CD4-positive, alpha-beta memory T cell (primary cell): Measurements from ENCODE around the gene KRTAP9-7. TPM values are rescaled to one million over a fixed set of nuclear protein-coding genes. Genes with fewer than 3 reads are reported as not detected.

Experiments
- polyA plus RNA-seq, 2 donors: library from polyadenylated mRNA; unstranded; fragments of 300-500 nt; fragmentation: Illumina TruSeq; gene quantifications; one replicate each; pipeline ENCODE4 v1.2.3, GENCODE V29; 2021
- total RNA-seq, 2 experiments: library from RNA; stranded (reverse); gene quantifications; one replicate each; pipeline ENCODE4 v1.2.3, GENCODE V29; 2021

Gene KRTAP9-7
- total and polyA plus RNA-seq, 4 experiments from 2014 or later, result not detected

Other genes with a start within 250 kb of the KRTAP9-7 start
Only the 30 nearest of the 41 such genes appear.
- not detected for gene KRTAP4-7, start 191.5 kb upstream of the KRTAP9-7 start, total RNA-seq
- gene KRTAP4-7, start 191.5 kb upstream of the KRTAP9-7 start, polyA plus RNA-seq, result not detected
- gene KRTAP4-8, start 177.6 kb upstream of the KRTAP9-7 start, total RNA-seq, result not detected
- gene KRTAP4-8, start 177.6 kb upstream of the KRTAP9-7 start, polyA plus RNA-seq, result not detected
- gene KRTAP4-16, start 173.5 kb upstream of the KRTAP9-7 start, total RNA-seq, result not detected
- not detected for gene KRTAP4-16, start 173.5 kb upstream of the KRTAP9-7 start, polyA plus RNA-seq
- gene KRTAP4-9, start 170.3 kb upstream of the KRTAP9-7 start, total RNA-seq, result not detected
- gene KRTAP4-9, start 170.3 kb upstream of the KRTAP9-7 start, polyA plus RNA-seq, result not detected
- gene KRTAP4-11, start 157.3 kb upstream of the KRTAP9-7 start, total RNA-seq, result not detected
- not detected for gene KRTAP4-11, start 157.3 kb upstream of the KRTAP9-7 start, polyA plus RNA-seq
- gene KRTAP4-12, start 151.5 kb upstream of the KRTAP9-7 start, total RNA-seq, result not detected
- not detected for gene KRTAP4-12, start 151.5 kb upstream of the KRTAP9-7 start, polyA plus RNA-seq
- not detected for gene KRTAP4-6, start 135.2 kb upstream of the KRTAP9-7 start, total RNA-seq
- under 1 TPM in 1 of 2 donors, not detected in 1; 0.24 TPM for gene KRTAP4-6, start 135.2 kb upstream of the KRTAP9-7 start, polyA plus RNA-seq
- gene KRTAP4-5, start 125.9 kb upstream of the KRTAP9-7 start, total RNA-seq, result not detected
- not detected for gene KRTAP4-5, start 125.9 kb upstream of the KRTAP9-7 start, polyA plus RNA-seq
- not detected for gene KRTAP4-4, start 115.0 kb upstream of the KRTAP9-7 start, total RNA-seq
- gene KRTAP4-4, start 115.0 kb upstream of the KRTAP9-7 start, polyA plus RNA-seq, result not detected
- gene KRTAP4-3, start 107.5 kb upstream of the KRTAP9-7 start, total RNA-seq, result not detected
- gene KRTAP4-3, start 107.5 kb upstream of the KRTAP9-7 start, polyA plus RNA-seq, result not detected
- gene KRTAP4-2, start 97.5 kb upstream of the KRTAP9-7 start, total RNA-seq, result not detected
- not detected for gene KRTAP4-2, start 97.5 kb upstream of the KRTAP9-7 start, polyA plus RNA-seq
- gene KRTAP4-1, start 90.8 kb upstream of the KRTAP9-7 start, total RNA-seq, result not detected
- not detected for gene KRTAP4-1, start 90.8 kb upstream of the KRTAP9-7 start, polyA plus RNA-seq
- gene KRTAP9-1, start 85.8 kb upstream of the KRTAP9-7 start, total RNA-seq, result not detected
- not detected for gene KRTAP9-1, start 85.8 kb upstream of the KRTAP9-7 start, polyA plus RNA-seq
- not detected for gene KRTAP9-2, start 49.0 kb upstream of the KRTAP9-7 start, total RNA-seq
- not detected for gene KRTAP9-2, start 49.0 kb upstream of the KRTAP9-7 start, polyA plus RNA-seq
- gene KRTAP9-3, start 43.2 kb upstream of the KRTAP9-7 start, total RNA-seq, result not detected
- not detected for gene KRTAP9-3, start 43.2 kb upstream of the KRTAP9-7 start, polyA plus RNA-seq
- gene KRTAP9-8, start 37.7 kb upstream of the KRTAP9-7 start, total RNA-seq, result not detected
- gene KRTAP9-8, start 37.7 kb upstream of the KRTAP9-7 start, polyA plus RNA-seq, result not detected
- not detected for gene KRTAP9-4, start 26.0 kb upstream of the KRTAP9-7 start, total RNA-seq
- not detected for gene KRTAP9-4, start 26.0 kb upstream of the KRTAP9-7 start, polyA plus RNA-seq
- not detected for gene KRTAP9-9, start 20.3 kb upstream of the KRTAP9-7 start, total RNA-seq
- gene KRTAP9-9, start 20.3 kb upstream of the KRTAP9-7 start, polyA plus RNA-seq, result not detected
- not detected for gene KRTAP9-6, start 10.3 kb upstream of the KRTAP9-7 start, total RNA-seq
- not detected for gene KRTAP9-6, start 10.3 kb upstream of the KRTAP9-7 start, polyA plus RNA-seq
- gene KRTAP29-1, start 27.2 kb downstream of the KRTAP9-7 start, total RNA-seq, result not detected
- gene KRTAP29-1, start 27.2 kb downstream of the KRTAP9-7 start, polyA plus RNA-seq, result not detected
- under 1 TPM in 1 of 2 experiments, not detected in 1; 0.28 TPM for gene KRTAP16-1, start 33.6 kb downstream of the KRTAP9-7 start, total RNA-seq
- not detected for gene KRTAP16-1, start 33.6 kb downstream of the KRTAP9-7 start, polyA plus RNA-seq
- not detected for gene KRTAP17-1, start 40.0 kb downstream of the KRTAP9-7 start, total RNA-seq
- gene KRTAP17-1, start 40.0 kb downstream of the KRTAP9-7 start, polyA plus RNA-seq, result not detected
- not detected for gene KRT33A, start 75.1 kb downstream of the KRTAP9-7 start, total RNA-seq
- not detected for gene KRT33A, start 75.1 kb downstream of the KRTAP9-7 start, polyA plus RNA-seq
- gene KRT33B, start 94.1 kb downstream of the KRTAP9-7 start, total RNA-seq, result not detected
- not detected for gene KRT33B, start 94.1 kb downstream of the KRTAP9-7 start, polyA plus RNA-seq
- gene KRT34, start 106.6 kb downstream of the KRTAP9-7 start, total RNA-seq, result not detected
- gene KRT34, start 106.6 kb downstream of the KRTAP9-7 start, polyA plus RNA-seq, result not detected
- not detected for gene KRT31, start 121.9 kb downstream of the KRTAP9-7 start, total RNA-seq
- not detected for gene KRT31, start 121.9 kb downstream of the KRTAP9-7 start, polyA plus RNA-seq
- gene KRT37, start 148.9 kb downstream of the KRTAP9-7 start, total RNA-seq, result not detected
- not detected for gene KRT37, start 148.9 kb downstream of the KRTAP9-7 start, polyA plus RNA-seq
- not detected for gene KRT38, start 165.3 kb downstream of the KRTAP9-7 start, total RNA-seq
- gene KRT38, start 165.3 kb downstream of the KRTAP9-7 start, polyA plus RNA-seq, result not detected
- gene KRT32, start 191.7 kb downstream of the KRTAP9-7 start, total RNA-seq, result not detected
- gene KRT32, start 191.7 kb downstream of the KRTAP9-7 start, polyA plus RNA-seq, result not detected
- not detected for gene KRT35, start 205.5 kb downstream of the KRTAP9-7 start, total RNA-seq
- not detected for gene KRT35, start 205.5 kb downstream of the KRTAP9-7 start, polyA plus RNA-seq